Measurements from ENCODE around the gene MIDN.

The MIDN gene

GRCh38 chr19:1233115-1233667 lies 15.2 kb upstream of the MIDN start:
- no peak for DNase-seq (ENCODE audit: low read depth)

DNA sequence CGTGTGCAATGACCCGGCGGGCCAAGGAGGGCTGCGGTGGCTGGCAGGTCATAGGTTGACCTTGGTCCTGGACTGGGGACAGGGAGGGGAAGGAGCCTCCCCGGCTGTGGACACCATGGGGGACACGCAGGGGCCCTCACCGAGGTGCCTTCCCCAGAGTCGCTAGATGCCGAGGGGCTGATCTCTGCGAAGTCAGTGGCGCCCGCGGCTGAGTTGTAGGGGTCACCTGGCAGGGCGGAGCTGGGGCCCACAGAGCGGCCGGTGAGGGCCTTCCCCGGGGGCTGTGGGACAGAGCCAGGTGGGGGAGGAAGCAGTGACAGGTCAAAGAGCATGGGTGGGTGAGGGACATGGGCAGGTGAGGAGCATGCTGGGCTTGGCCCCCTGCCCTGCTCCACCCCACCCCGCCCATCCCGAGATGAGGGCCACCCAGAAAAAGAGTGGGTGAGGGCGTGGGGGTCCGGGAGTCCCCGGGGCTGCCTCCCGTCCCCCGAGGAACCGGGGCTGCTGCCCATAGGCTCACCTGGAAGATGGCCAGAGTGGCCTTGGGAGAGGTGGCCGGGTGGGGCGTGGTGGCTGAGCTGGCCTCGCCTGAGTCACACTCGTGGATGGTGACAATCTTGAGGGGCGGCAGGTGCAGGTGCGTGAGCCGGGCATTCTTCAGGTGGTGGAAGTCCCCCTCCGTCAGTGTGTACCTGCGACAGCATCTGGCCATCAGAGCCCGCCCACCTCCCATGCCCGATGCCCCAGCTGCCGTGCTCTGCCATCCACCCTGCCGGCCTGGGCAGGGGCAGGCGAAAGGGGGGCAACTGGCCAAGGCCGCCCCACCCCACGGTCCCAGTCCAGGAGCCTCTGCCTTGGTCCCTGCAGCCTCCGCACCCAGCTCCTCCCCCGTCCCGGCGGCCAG lies 14.1 kb upstream of the MIDN start:
- no peak for DNase-seq (ENCODE audit: low read depth)

GRCh38 chr19:1234955-1235380 lies 13.4 kb upstream of the MIDN start:
- DNase-seq (ENCODE audit: low read depth): no peak

GRCh38 chr19:1235625-1236538 lies 12.5 kb upstream of the MIDN start:
- no peak for DNase-seq (ENCODE audit: low read depth)

GRCh38 chr19:1236576-1236975 lies 11.8 kb upstream of the MIDN start:
- DNase-seq (ENCODE audit: low read depth): no peak

- DNase-seq (ENCODE audit: low read depth): no peak
Observed at GRCh38 chr19:1237027-1237659, 11.2 kb upstream of the MIDN start.

GRCh38 chr19:1237754-1238368 lies 10.5 kb upstream of the MIDN start, which contains the start of gene CBARP:
CBARP (minus strand) TSS chr19:1238005; CDS start chr19:1236100, 1,905 bp downstream.
- no peak for DNase-seq (ENCODE audit: low read depth)

DNA sequence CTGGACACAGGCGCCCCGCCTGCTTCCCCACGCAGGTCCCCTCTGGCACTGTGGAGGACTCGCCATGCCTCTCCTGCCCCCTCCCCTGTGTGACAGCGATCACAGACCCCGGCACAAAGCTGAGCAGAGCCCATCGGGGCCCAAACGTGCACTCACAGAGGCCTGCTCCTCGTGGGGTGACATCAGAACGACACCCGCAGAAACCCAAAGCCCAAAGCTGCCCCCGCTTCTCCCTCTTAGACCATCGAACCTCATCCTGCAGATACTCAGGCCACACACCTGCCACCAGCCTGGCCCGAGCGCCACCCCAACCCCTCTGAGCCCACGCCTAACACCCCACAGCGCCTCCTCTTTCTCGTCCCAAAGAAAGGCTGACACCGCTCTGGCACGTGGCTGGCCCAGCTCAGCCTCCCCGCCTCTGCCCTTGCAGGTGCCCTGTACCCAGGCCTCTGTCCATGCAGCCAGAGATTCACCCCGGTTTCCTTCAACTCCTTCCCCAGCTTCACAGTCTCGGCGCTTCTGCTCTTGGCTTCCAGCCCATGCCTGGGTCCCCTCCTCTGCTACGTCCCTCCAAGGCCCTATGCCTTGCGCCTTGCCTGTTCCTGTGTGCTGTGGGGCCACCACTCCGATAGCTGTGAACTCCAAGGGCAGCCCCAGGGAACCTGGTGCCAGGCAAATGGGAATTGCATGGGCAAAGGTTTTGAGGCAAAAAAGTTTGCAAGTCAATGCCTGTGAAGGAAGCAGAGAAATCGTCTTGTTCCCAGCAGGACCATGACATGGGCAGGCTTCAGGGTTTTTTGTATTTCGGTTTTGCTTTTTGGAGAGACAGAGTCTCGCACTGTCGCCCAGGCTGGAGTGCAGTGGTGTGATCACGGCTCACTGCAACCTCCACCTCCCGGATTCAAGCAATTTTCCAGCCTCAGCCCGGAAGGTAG lies 9.7 kb upstream of the MIDN start:
- no peak for DNase-seq (ENCODE audit: low read depth)

GRCh38 chr19:1239420-1239795 lies 9.0 kb upstream of the MIDN start:
- no peak for DNase-seq (ENCODE audit: low read depth)

GRCh38 chr19:1239796-1240737 lies 8.3 kb upstream of the MIDN start:
- no peak for DNase-seq (ENCODE audit: low read depth)

- no peak for DNase-seq (ENCODE audit: low read depth)
Observed at GRCh38 chr19:1240925-1241324, 7.5 kb upstream of the MIDN start.

- no peak for DNase-seq (ENCODE audit: low read depth)
Observed at GRCh38 chr19:1241417-1242095, 6.8 kb upstream of the MIDN start, which contains the start of gene ATP5F1D. ATP5F1D (plus strand) TSS chr19:1241751; CDS start chr19:1241851, 100 bp downstream.

- no peak for DNase-seq (ENCODE audit: low read depth)
Observed at GRCh38 chr19:1243768-1244692, 4.4 kb upstream of the MIDN start.

GRCh38 chr19:1244693-1245451 lies 3.5 kb upstream of the MIDN start:
- DNase-seq (ENCODE audit: low read depth): no peak

- no peak for DNase-seq (ENCODE audit: low read depth)
Observed at GRCh38 chr19:1245494-1246264, 2.7 kb upstream of the MIDN start.

All from CMK (cell line).